HepG2 (cell line): ENCODE data around the gene GZMA. TPM values are rescaled to one million over a fixed set of nuclear protein-coding genes. Genes with fewer than 3 reads are reported as not detected.

Source experiments
- ATAC-seq: fragments of 200-7000 bp; cut with Tn5 transposase; 3 replicates; pipeline ENCODE4 v1.9.1; 2020; ENCODE audit warnings: mild to moderate bottlenecking, moderate library complexity
- BruUV-seq: library from RNA; stranded (reverse); fragments of 400-500 nt; replicated peaks from 2 replicates; lab custom pipeline; 2021; lab: Mats Ljungman, UMichigan
- CTCF ChIA-PET: fragments of 300-600 bp; formaldehyde crosslinking; extraction: SDS; loops from one replicate; lab custom pipeline; 2021; ENCODE audit warnings: low total read pairs, inconsistent platforms, low intra/inter-chr PET ratio; lab: Yijun Ruan, JAX
- POLR2A ChIA-PET: fragments of 350-600 bp; sonication (Branson Sonifier 250); formaldehyde crosslinking; loops from one replicate; lab custom pipeline; 2020; ENCODE audit warnings: antibody characterized with exemption, inconsistent platforms; lab: Yijun Ruan, JAX
- DNase-seq: peaks from one replicate; pipeline ENCODE4 v3.0.0-alpha.2; 2015; ENCODE audit warnings: low spot score
- FAIRE-seq: peaks from 3 replicates; lab custom pipeline; 2011; peaks lifted over from hg19 to GRCh38; lab: Jason Lieb, UNC
- H2AFZ ChIP-seq: one replicate; pipeline ENCODE4 v1.6.1; 2011; ENCODE audit warnings: low read length, inconsistent platforms
- H3K27ac ChIP-seq: fragments of 300-600 bp; 3 replicates; pipeline ENCODE4 v1.8.0; 2011; ENCODE audit warnings: mixed run types, mild to moderate bottlenecking, mixed read lengths, low read length, inconsistent platforms; ENCODE audit not compliant: insufficient read depth; ENCODE audit errors: extremely low read length
- H3K27me3 ChIP-seq, 2 experiments: fragments of 200-600 bp in 1 of 2; 2 replicates in 1 of 2; 3 replicates in 1 of 2; pipeline versions ENCODE4 v1.6.0 to v1.8.0; 2011; ENCODE audit warnings: low read length in 2 of 2, mild to moderate bottlenecking in 2 of 2, moderate library complexity in 2 of 2, inconsistent platforms in 1 of 2; ENCODE audit not compliant: insufficient read depth in 2 of 2, control insufficient read depth in 1 of 2
- H3K36me3 ChIP-seq, 2 experiments: fragments of 200-600 bp in 1 of 2; replicated peaks in 1 of 2; 2 replicates in 1 of 2; 3 replicates in 1 of 2; pipeline versions ENCODE4 v1.5.1 to v1.8.0; 2011; ENCODE audit warnings: low read length in 2 of 2, inconsistent platforms in 1 of 2; ENCODE audit not compliant: insufficient read depth in 2 of 2, control insufficient read depth in 1 of 2
- H3K4me1 ChIP-seq: 2 replicates; pipeline ENCODE4 v1.5.1; 2012; ENCODE audit warnings: low read length, inconsistent platforms; ENCODE audit not compliant: insufficient read depth
- H3K4me2 ChIP-seq: 2 replicates; pipeline ENCODE4 v1.6.0; 2011; ENCODE audit warnings: low read depth, low read length, inconsistent platforms
- H3K4me3 ChIP-seq, 3 experiments: fragments of 200-600 bp in 1 of 3; sonication (generic), shearing (Covaris generic) in 1 of 3; replicated peaks in 1 of 3; 2 replicates each; pipeline ENCODE4 v1.5.1; 2011 to 2016; ENCODE audit warnings: low read length in 3 of 3, inconsistent platforms in 2 of 3, low read depth in 2 of 3, mild to moderate bottlenecking in 2 of 3, control low read depth in 1 of 3, mixed read lengths in 1 of 3; ENCODE audit not compliant: insufficient read depth in 1 of 3
- H3K79me2 ChIP-seq: one replicate; pipeline ENCODE4 v1.6.1; 2011; ENCODE audit warnings: low read length, inconsistent platforms; ENCODE audit not compliant: insufficient read depth
- H3K9ac ChIP-seq: 2 replicates; pipeline ENCODE4 v1.6.0; 2011; ENCODE audit warnings: mild to moderate bottlenecking, low read depth, low read length, inconsistent platforms; ENCODE audit not compliant: insufficient read depth
- H3K9me3 ChIP-seq: 2 replicates; pipeline ENCODE4 v1.5.1; 2012; ENCODE audit warnings: mild to moderate bottlenecking, low read length
- H4K20me1 ChIP-seq: 2 replicates; pipeline ENCODE4 v1.6.0; 2011; ENCODE audit warnings: inconsistent platforms, mild to moderate bottlenecking, low read length, moderate library complexity; ENCODE audit not compliant: insufficient read depth
- IRF2 ChIP-seq: IDR thresholded peaks from 2 replicates; pipeline ENCODE4 v1.6.1; 2018; ENCODE audit warnings: missing genetic modification reagents, missing compliant biosample characterization
- JARID2 ChIP-seq: sonication (generic); formaldehyde crosslinking; IDR thresholded peaks from 2 replicates; pipeline ENCODE4 v1.8.1; 2023; ENCODE audit warnings: missing genetic modification reagents, inconsistent platforms; ENCODE audit not compliant: insufficient replicate concordance
- LRRFIP1 ChIP-seq: sonication (generic); formaldehyde crosslinking; conservative IDR thresholded peaks from 2 replicates; pipeline ENCODE4 v1.4.0; 2020; ENCODE audit warnings: missing genetic modification reagents
- NCOA5 ChIP-seq: sonication (generic); formaldehyde crosslinking; IDR thresholded peaks from 2 replicates; pipeline ENCODE4 v1.4.0; 2020; ENCODE audit warnings: missing genetic modification reagents
- PPARG ChIP-seq: conservative IDR thresholded peaks from 2 replicates; pipeline ENCODE4 v1.6.1; 2016; ENCODE audit warnings: missing biosample characterization, missing genetic modification reagents
- RAD21 ChIP-seq: fragments of 450-650 bp; formaldehyde crosslinking; IDR thresholded peaks from 2 replicates; pipeline ENCODE4 v1.5.0; 2020; ENCODE audit warnings: mild to moderate bottlenecking
- RFXAP ChIP-seq: sonication (generic); formaldehyde crosslinking; IDR thresholded peaks from 2 replicates; pipeline ENCODE4 v1.4.0; 2020; ENCODE audit warnings: missing genetic modification reagents, borderline replicate concordance
- SETDB1 ChIP-seq: sonication (generic); formaldehyde crosslinking; IDR thresholded peaks from 2 replicates; pipeline ENCODE4 v1.5.1; 2020; ENCODE audit warnings: missing genetic modification reagents, mild to moderate bottlenecking, borderline replicate concordance
- STAG1 ChIP-seq: sonication (generic); formaldehyde crosslinking; IDR thresholded peaks from 2 replicates; pipeline ENCODE4 v1.4.0; 2020; ENCODE audit warnings: missing genetic modification reagents
- ZBTB26 ChIP-seq: IDR thresholded peaks from 2 replicates; pipeline ENCODE4 v1.6.1; 2016; ENCODE audit warnings: missing compliant biosample characterization, missing genetic modification reagents, borderline replicate concordance
- ZFAT ChIP-seq: sonication (generic); formaldehyde crosslinking; conservative IDR thresholded peaks from 2 replicates; pipeline ENCODE4 v1.8.1; 2023; ENCODE audit warnings: missing genetic modification reagents, inconsistent platforms
- ZFP1 ChIP-seq: IDR thresholded peaks from 2 replicates; pipeline ENCODE4 v1.6.1; 2016
- ZNF274 ChIP-seq: sonication (generic); formaldehyde crosslinking; IDR thresholded peaks from 2 replicates; pipeline ENCODE4 v1.5.1; 2020; ENCODE audit warnings: mild to moderate bottlenecking, missing genetic modification reagents
- ZNF547 ChIP-seq: sonication (generic); formaldehyde crosslinking; IDR thresholded peaks from 2 replicates; pipeline ENCODE4 v1.5.1; 2020; ENCODE audit warnings: mild to moderate bottlenecking, missing genetic modification reagents
- ZNF563 ChIP-seq: sonication (generic); formaldehyde crosslinking; IDR thresholded peaks from 2 replicates; pipeline ENCODE4 v1.8.0; 2022; ENCODE audit warnings: mild to moderate bottlenecking, moderate library complexity, missing genetic modification reagents
- ZNF567 ChIP-seq: sonication (generic); formaldehyde crosslinking; IDR thresholded peaks from 2 replicates; pipeline ENCODE4 v1.8.1; 2023; ENCODE audit warnings: mild to moderate bottlenecking, missing genetic modification reagents, borderline replicate concordance
- ZNF792 ChIP-seq: IDR thresholded peaks from 2 replicates; pipeline ENCODE4 v1.6.1; 2016
- ZNF83 ChIP-seq: sonication (generic); formaldehyde crosslinking; IDR thresholded peaks from 2 replicates; pipeline ENCODE4 v1.4.0; 2020; ENCODE audit warnings: missing genetic modification reagents, mild to moderate bottlenecking, borderline replicate concordance
- ZSCAN29 ChIP-seq: sonication (generic); formaldehyde crosslinking; conservative IDR thresholded peaks from 2 replicates; pipeline ENCODE4 v1.4.0; 2020; ENCODE audit warnings: mild to moderate bottlenecking, missing genetic modification reagents
- ZUFSP ChIP-seq: sonication (generic); formaldehyde crosslinking; IDR thresholded peaks from 2 replicates; pipeline ENCODE4 v1.9.0; 2021; ENCODE audit warnings: missing genetic modification reagents, mild to moderate bottlenecking, borderline replicate concordance
- WGBS: methylation state at CpG from one replicate; pipeline ENCODE4 v1.1.6; 2017; ENCODE audit warnings: low lambda C conversion rate; 5-methylcytosine and 5-hydroxymethylcytosine counted together
- in situ Hi-C: cut with HindIII; loops from 2 replicates; pipeline ENCODE4 v1.10.0; 2017; ENCODE audit warnings: low pct_unique_long_range_greater_than_20kb; ENCODE audit not compliant: extremely low pct_ligation_motif_present
- intact Hi-C: fragments of 100-400 bp; cut with micrococcal nuclease; formaldehyde crosslinking; loops from one replicate; pipeline ENCODE4 v1.10.0; 2022; ENCODE audit not compliant: unreplicated experiment
- polyA plus RNA-seq, 8 experiments: library from polyadenylated mRNA; depleted of rRNA in 3 of 8; stranded (reverse) in 7 of 8; unstranded in 1 of 8; fragments of >200 nt; fragmentation: Illumina TruSeq in 4 of 8; extraction: Trizol in 4 of 8; gene quantifications; 2 replicates each; pipeline versions ENCODE4 v1.2.1 to v1.2.3, GENCODE V29; 2011 to 2016; ENCODE audit warnings: low read depth in 4 of 8, missing spikeins in 1 of 8, mixed read lengths in 1 of 8; ENCODE audit not compliant: insufficient read depth in 1 of 8
- total RNA-seq, 5 experiments: library from RNA; depleted of rRNA; stranded (reverse); fragments of >200 nt; fragmentation: Illumina TruSeq; extraction: Trizol; gene quantifications; 2 replicates each; pipeline ENCODE4 v1.2.3, GENCODE V29; 2016; ENCODE audit warnings: low read depth in 1 of 5

GZMA gene
- total and polyA plus RNA-seq, 2 of the 13 experiments (the other 11 are each of a cell fraction or from before 2014, with no cell fraction given), result not detected

DNA sequence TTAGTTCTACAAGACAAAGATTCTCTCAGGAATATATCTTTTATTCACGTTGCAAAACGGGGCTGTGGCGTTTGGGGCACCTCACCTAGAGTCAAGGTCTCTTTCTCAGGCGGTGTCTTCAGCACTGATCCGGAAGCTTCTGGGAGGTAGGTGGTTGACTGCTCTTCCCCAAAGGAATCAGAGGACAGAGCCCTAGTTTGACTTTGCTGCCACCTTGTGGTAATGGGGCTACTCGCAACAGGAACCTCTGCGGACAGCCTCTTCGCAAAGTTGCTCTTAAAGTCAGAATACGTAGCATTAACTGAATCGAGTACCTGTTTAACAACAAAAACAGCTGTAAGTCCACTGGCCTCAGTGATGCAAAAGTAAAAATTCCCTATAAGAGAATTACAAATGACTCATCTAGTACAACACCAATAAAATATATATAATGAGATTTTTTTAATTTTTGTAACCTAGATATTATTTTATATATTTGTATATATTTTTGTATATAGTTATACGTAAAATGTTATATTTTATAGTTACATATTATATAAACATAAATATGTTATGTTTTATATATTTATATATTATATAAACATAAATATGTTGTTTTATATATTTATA is 44.2 kb downstream of the GZMA start:
- ChIA-PET POLR2A (no interaction called here), CTCF (interaction anchor here (1.4 to 2.8 kb wide), 3 partner anchors 202 to 629 kb away, joined by 6 to 19 read pairs (median 9); partner anchors contain the start of gene SNX18)
- no TSS peak for BruUV-seq
- H3K9me3 ChIP-seq, result no peaks in the 10 kb centered on the region
- ATAC-seq, result peak; percentile 94
- no peak overlapping the region for H3K27ac ChIP-seq
- H3K36me3 ChIP-seq, result no peaks in the 10 kb centered on the region
- no peak overlapping the region for H3K4me2 ChIP-seq
- no peak overlapping the region for H3K4me3 ChIP-seq
- peak; percentile 82 for FAIRE-seq
- WGBS, result 4% methylated on average over 11 of the region's 11 CpGs
- no peak overlapping the region for H3K9ac ChIP-seq
- H3K27me3 ChIP-seq, result peaks cover 1 to 6% of the 10 kb centered on the region in 2 experiments; a peak in 2 of 5 replicates
- no peaks in the 10 kb centered on the region for H4K20me1 ChIP-seq
- no peaks in the 10 kb centered on the region for H3K4me1 ChIP-seq
- H3K79me2 ChIP-seq, result no peaks in the 10 kb centered on the region
- peak; percentile 71 for DNase-seq
- no peak overlapping the region for H2AFZ ChIP-seq
- intact Hi-C loops (loop anchor here (1.0 to 10.0 kb wide), 3 partner anchors 202 to 632 kb away; partner anchors contain the start of gene SNX18), in situ Hi-C loops (loop anchor here (10.0 kb wide), 1 partner anchor 202 kb away; no protein-coding TSS in a partner anchor)
- TF ChIP-seq ZBTB26 (no peak), LRRFIP1 (CRISPR knock-in tag) (no peak), JARID2 (CRISPR knock-in tag) (no peak), ZUFSP (CRISPR knock-in tag) (no peak), IRF2 (0 out of 2 replicates have a peak, but pooled peaks have one; percentile 25), PPARG (no peak), ZSCAN29 (CRISPR knock-in tag) (no peak), ZNF274 (CRISPR knock-in tag) (no peak), ZNF792 (CRISPR knock-in tag) (no peak), ZNF563 (no peak), ZFP1 (CRISPR knock-in tag) (no peak), ZFAT (no peak), SETDB1 (CRISPR knock-in tag) (no peak), ZNF547 (CRISPR knock-in tag) (no peak), ZNF83 (no peak), RAD21 (CRISPR knock-in tag) (peak; percentile 79), RFXAP (CRISPR knock-in tag) (no peak), ZNF567 (CRISPR knock-in tag) (no peak), NCOA5 (no peak), STAG1 (CRISPR knock-in tag) (peak; percentile 85)
